NCI-H1417 (cell line): Measurements from ENCODE around the gene NCCRP1.
"Not testable (repeated sequence)": the region's sequence is repeated elsewhere in the genome, so short reads cannot be mapped to it uniquely, and the experiment has no call there.

Experiments
- DNase-seq, 3 experiments: peaks; one replicate each; lab custom pipeline; 2025; lab: John Stamatoyannopoulos, UW

Gene NCCRP1

GRCh38 chr19:39208175-39208795 is 11.5 kb downstream of the NCCRP1 start:
- DNase-seq = no peak

GRCh38 chr19:39209196-39209595 is 12.4 kb downstream of the NCCRP1 start:
- no peak for DNase-seq

GRCh38 chr19:39211731-39212374 is 15.1 kb downstream of the NCCRP1 start:
- no peak for DNase-seq

- DNase-seq = peak in 1 of 3 experiments; percentile 29
These were observed 15.6 kb downstream of the NCCRP1 start for GRCh38 chr19:39212375-39212742.

- not testable (repeated sequence) for DNase-seq
These were observed 18.6 kb downstream of the NCCRP1 start for GRCh38 chr19:39215323-39215722.

GRCh38 chr19:39217094-39217493 is 20.3 kb downstream of the NCCRP1 start:
- DNase-seq = no peak

- DNase-seq = peak in 2 of 3 experiments; percentile 4 to 37
These were observed 21.7 kb downstream of the NCCRP1 start for GRCh38 chr19:39218230-39219007.

- DNase-seq = not testable (repeated sequence)
These were observed 22.3 kb downstream of the NCCRP1 start for GRCh38 chr19:39219108-39219507.

- no peak for DNase-seq
These were observed 27.0 kb downstream of the NCCRP1 start for GRCh38 chr19:39223703-39224279.

GRCh38 chr19:39224910-39225309 is 28.1 kb downstream of the NCCRP1 start:
- no peak for DNase-seq

- no peak for DNase-seq
These were observed 33.5 kb downstream of the NCCRP1 start for GRCh38 chr19:39230096-39230764.

- DNase-seq = no peak
These were observed 35.9 kb downstream of the NCCRP1 start for GRCh38 chr19:39232708-39233107.

GRCh38 chr19:39236527-39236926 is 39.8 kb downstream of the NCCRP1 start:
- DNase-seq = no peak

- DNase-seq = peak in 2 of 3 experiments; percentile 7 to 26
These were observed 40.7 kb downstream of the NCCRP1 start for GRCh38 chr19:39237200-39238184.

- DNase-seq = no peak
These were observed 41.4 kb downstream of the NCCRP1 start for GRCh38 chr19:39238209-39238608.

- DNase-seq = no peak
These were observed 42.2 kb downstream of the NCCRP1 start for GRCh38 chr19:39238944-39239343.

GRCh38 chr19:39240421-39240820 is 43.7 kb downstream of the NCCRP1 start:
- DNase-seq = no peak

- not testable (repeated sequence) for DNase-seq
These were observed 47.0 kb downstream of the NCCRP1 start for GRCh38 chr19:39243741-39244140.

- not testable (repeated sequence) for DNase-seq
These were observed 47.8 kb downstream of the NCCRP1 start, which contains the start of gene IFNL3 for GRCh38 chr19:39244410-39245100. Gene IFNL3, minus strand, starts transcription at chr19:39245006. Its CDS starts 39 bp downstream, at chr19:39244967.

GRCh38 chr19:39245166-39245565 is 48.4 kb downstream of the NCCRP1 start:
- DNase-seq = not testable (repeated sequence)
